ENCODE measurements around the gene AZIN2.
A peak's percentile ranks its signal among the peaks of the same experiment; 100 is the strongest.
"Not testable (repeated sequence)": the region's sequence is repeated elsewhere in the genome, so short reads cannot be mapped to it uniquely, and the experiment has no call there.

The AZIN2 gene

GRCh38 chr1:33080885-33081553 lies at the start of gene AZIN2:
Gene AZIN2, plus strand, starts transcription at chr1:33081153. Its CDS starts 1,097 bp downstream, at chr1:33082250.
- DNase-seq (ENCODE audit: low read depth in 3 of 3), result peak; percentile 94 to 98 (median 95)

- no peak for DNase-seq (ENCODE audit: low read depth in 3 of 3)
Observed at GRCh38 chr1:33031506-33031905, 49.4 kb upstream of the AZIN2 start.

GRCh38 chr1:33032126-33032869 lies 48.7 kb upstream of the AZIN2 start:
- DNase-seq (ENCODE audit: low read depth in 3 of 3), result no peak

GRCh38 chr1:33036051-33036525 lies 44.9 kb upstream of the AZIN2 start:
- peak in 1 of 3 experiments; percentile 4 for DNase-seq (ENCODE audit: low read depth in 3 of 3)

GRCh38 chr1:33036526-33037503 lies 44.1 kb upstream of the AZIN2 start, which contains the start of gene AK2:
Gene AK2, minus strand, starts transcription at chr1:33036883. Its CDS starts 55 bp downstream, at chr1:33036828.
- peak; percentile 84 to 94 (median 85) for DNase-seq (ENCODE audit: low read depth in 3 of 3)

- DNase-seq (ENCODE audit: low read depth in 3 of 3), result no peak
Observed at GRCh38 chr1:33039840-33040239, 41.1 kb upstream of the AZIN2 start.

- no peak for DNase-seq (ENCODE audit: low read depth in 3 of 3)
Observed at GRCh38 chr1:33041026-33041425, 39.9 kb upstream of the AZIN2 start.

GRCh38 chr1:33042831-33043230 lies 38.1 kb upstream of the AZIN2 start:
- no peak for DNase-seq (ENCODE audit: low read depth in 3 of 3)

GRCh38 chr1:33043267-33044092 lies 37.5 kb upstream of the AZIN2 start:
- DNase-seq (ENCODE audit: low read depth in 3 of 3), result no peak

GRCh38 chr1:33045246-33045645 lies 35.7 kb upstream of the AZIN2 start:
- no peak for DNase-seq (ENCODE audit: low read depth in 3 of 3)

- DNase-seq (ENCODE audit: low read depth in 3 of 3), result no peak
Observed at GRCh38 chr1:33045814-33046213, 35.1 kb upstream of the AZIN2 start.

- DNase-seq (ENCODE audit: low read depth in 3 of 3), result not testable (repeated sequence)
Observed at GRCh38 chr1:33046234-33046633, 34.7 kb upstream of the AZIN2 start.

GRCh38 chr1:33047290-33047689 lies 33.7 kb upstream of the AZIN2 start:
- DNase-seq (ENCODE audit: low read depth in 3 of 3), result no peak

- DNase-seq (ENCODE audit: low read depth in 3 of 3), result no peak
Observed at GRCh38 chr1:33047839-33048305, 33.1 kb upstream of the AZIN2 start.

- no peak for DNase-seq (ENCODE audit: low read depth in 3 of 3)
Observed at GRCh38 chr1:33048426-33048825, 32.5 kb upstream of the AZIN2 start.

- DNase-seq (ENCODE audit: low read depth in 3 of 3), result no peak
Observed at GRCh38 chr1:33049371-33049770, 31.6 kb upstream of the AZIN2 start.

- DNase-seq (ENCODE audit: low read depth in 3 of 3), result no peak
Observed at GRCh38 chr1:33050221-33051076, 30.5 kb upstream of the AZIN2 start.

- peak in 1 of 3 experiments; percentile 4 for DNase-seq (ENCODE audit: low read depth in 3 of 3)
Observed at GRCh38 chr1:33055210-33056008, 25.5 kb upstream of the AZIN2 start.

GRCh38 chr1:33056426-33056825 lies 24.5 kb upstream of the AZIN2 start:
- DNase-seq (ENCODE audit: low read depth in 3 of 3), result no peak
